ENCODE data around the gene KLHL21.

Gene KLHL21

DNA sequence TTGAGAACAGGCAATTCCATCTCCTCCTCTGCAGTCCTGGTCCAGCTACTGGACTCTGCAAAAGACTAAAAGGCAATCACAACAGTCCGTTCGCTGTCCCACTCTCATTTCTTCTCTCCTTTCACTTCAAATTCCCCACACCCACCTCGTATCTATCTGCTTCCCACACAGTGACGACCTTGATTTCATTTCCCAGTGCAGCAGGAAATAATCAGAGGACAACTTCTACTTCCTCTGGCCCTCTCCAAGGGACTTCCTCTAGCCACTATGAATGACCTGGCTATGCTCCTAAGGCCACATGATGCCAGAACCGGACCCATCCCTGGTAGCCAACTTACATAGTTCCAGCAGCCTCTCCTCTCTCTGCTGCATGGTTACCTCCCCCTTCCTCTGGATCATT, 56.3 kb downstream of the KLHL21 start:
- no peak for DNase-seq

DNA sequence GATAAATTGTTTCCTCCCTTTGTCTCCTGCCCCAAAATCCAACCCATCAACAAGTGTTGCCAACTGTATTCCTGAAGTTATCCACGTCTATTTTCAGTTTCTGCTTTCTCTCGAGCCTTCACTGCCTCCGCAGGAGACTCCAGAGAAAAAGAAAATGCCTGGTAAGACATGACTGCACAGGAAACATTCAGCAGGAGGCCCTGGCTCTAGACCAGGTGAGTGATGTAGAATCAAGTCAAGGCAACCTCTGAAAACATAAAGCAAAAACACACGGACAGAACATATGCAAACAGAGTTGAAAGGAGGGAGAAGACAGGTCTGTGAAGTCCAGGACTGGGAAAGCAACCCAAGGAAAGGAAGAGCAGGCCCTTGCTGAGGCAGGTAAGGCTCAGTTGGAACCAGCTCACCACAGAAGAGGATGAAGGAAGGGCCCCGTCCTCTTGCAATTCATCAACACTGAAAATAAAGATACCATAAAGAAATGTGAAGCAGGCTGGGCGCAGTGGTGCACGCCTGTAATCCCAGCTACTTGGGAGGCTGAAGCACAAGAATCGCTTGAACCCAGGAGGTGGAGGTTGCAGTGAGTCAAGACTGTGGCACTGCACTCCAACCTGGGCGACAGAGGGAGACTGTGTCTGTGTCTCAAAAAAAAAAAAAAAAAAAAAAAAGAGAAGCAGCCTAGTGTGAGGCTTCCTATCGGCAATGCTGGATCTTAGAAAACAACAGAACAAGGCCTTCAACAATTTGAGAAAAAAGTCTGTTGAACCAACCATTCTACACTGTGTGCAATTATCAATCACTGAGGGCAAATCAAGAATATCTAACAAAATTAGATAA, 57.2 kb downstream of the KLHL21 start:
- no peak for DNase-seq

GRCh38 chr1:6544831-6545230, 57.8 kb downstream of the KLHL21 start:
- no peak for DNase-seq

Measured in activated CD4-positive, CD25-positive, alpha-beta regulatory T cell treated with anti-CD3 and anti-CD28 coated beads, Interleukin-2, amount 50 U/mL, for 72 hours (primary cell).